Activated T-cell treated with anti-CD3 and anti-CD28 coated beads, Interleukin-2, amount 50 U/mL, for 72 hours (primary cell): Measurements from ENCODE around the gene FHIT. TPM values are rescaled to one million over a fixed set of nuclear protein-coding genes. Genes with fewer than 3 reads are reported as not detected.

ENCODE experiments used
- ATAC-seq, 2 donors: fragments of 150-1000 bp; cut with Tn5 transposase; replicated peaks in 1 of 2; 2 replicates each; pipeline ENCODE4 v1.10.0; 2021; ENCODE audit warnings: moderate library complexity in 2 of 2, mild to moderate bottlenecking in 1 of 2
- DNase-seq, 2 donors: peaks; one replicate each; pipeline ENCODE4 v3.0.0; 2021 to 2022; ENCODE audit warnings: mixed read lengths in 1 of 2
- H3K27ac Mint-ChIP-seq: one replicate; pipeline ENCODE4 v1.8.0; 2022; ENCODE audit warnings: mild to moderate bottlenecking, moderate library complexity, mixed read lengths
- H3K27me3 Mint-ChIP-seq: one replicate; pipeline ENCODE4 v1.8.0; 2022; ENCODE audit warnings: low read depth, mixed read lengths
- H3K36me3 Mint-ChIP-seq, 2 donors: one replicate each; pipeline ENCODE4 v1.8.0; 2022; ENCODE audit warnings: mixed read lengths in 2 of 2, mild to moderate bottlenecking in 1 of 2; ENCODE audit not compliant: insufficient read depth in 2 of 2
- H3K4me1 Mint-ChIP-seq: one replicate; pipeline ENCODE4 v1.8.0; 2022; ENCODE audit warnings: low read depth, mixed read lengths
- H3K4me3 Mint-ChIP-seq, 2 donors: one replicate each; pipeline ENCODE4 v1.8.0; 2022; ENCODE audit warnings: mild to moderate bottlenecking in 2 of 2, mixed read lengths in 2 of 2, moderate library complexity in 2 of 2
- H3K9me3 Mint-ChIP-seq, 2 donors: one replicate each; pipeline ENCODE4 v1.8.0; 2022; ENCODE audit warnings: mixed read lengths in 2 of 2
- total RNA-seq, 2 donors: library from RNA; stranded (reverse); gene quantifications; one replicate each; pipeline ENCODE4 v1.2.3, GENCODE V29; 2022

Gene FHIT
- total RNA-seq, 2 donors from 2014 or later: 48.2 to 54.9 TPM

DNA sequence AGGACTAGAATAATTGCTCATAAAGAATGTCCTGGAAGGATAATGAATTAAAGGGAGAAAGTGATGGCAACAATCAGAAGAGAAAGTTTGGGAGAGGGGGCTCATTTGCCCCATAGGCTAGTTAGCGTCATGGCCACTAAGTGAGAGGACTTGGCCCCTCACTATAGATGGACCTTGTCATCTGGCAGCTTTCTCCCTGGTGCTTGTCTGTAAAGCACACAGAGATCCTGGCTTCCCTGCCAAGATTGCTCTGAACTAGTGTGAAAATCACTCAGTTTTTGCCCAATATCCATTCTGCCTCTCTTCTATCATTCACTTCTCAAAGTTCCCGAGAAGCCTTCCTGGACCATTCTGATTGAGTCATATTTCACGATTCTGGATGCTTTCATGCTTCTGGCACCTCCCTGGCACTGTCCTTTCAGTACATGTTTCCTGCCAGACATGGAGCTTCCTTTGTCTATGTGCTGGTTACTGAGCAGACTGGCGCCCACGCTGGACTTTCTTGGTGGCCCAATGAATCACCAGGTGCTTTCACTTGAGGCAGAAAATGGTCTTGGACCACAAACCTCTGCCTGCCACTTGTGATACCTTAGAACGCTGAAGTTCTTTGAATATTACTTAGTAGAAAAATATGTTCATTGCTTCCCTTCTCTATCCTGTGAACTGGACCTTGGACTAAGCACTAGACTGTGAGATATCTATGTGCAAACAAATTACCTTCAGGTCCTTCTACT is 1491.8 kb downstream of the FHIT start:
- peak; percentile 65 to 73 for DNase-seq
- peak overlapping the region; percentile 52 for H3K27ac Mint-ChIP-seq
- H3K36me3 Mint-ChIP-seq: no peaks in the 10 kb centered on the region
- peak overlapping the region; percentile 16 to 58 for H3K4me3 Mint-ChIP-seq
- H3K4me1 Mint-ChIP-seq: peaks cover 52% of the 10 kb centered on the region
- H3K9me3 Mint-ChIP-seq: no peaks in the 10 kb centered on the region
- peak; percentile 70 to 86 for ATAC-seq
- H3K27me3 Mint-ChIP-seq: peaks cover 5% of the 10 kb centered on the region

DNA sequence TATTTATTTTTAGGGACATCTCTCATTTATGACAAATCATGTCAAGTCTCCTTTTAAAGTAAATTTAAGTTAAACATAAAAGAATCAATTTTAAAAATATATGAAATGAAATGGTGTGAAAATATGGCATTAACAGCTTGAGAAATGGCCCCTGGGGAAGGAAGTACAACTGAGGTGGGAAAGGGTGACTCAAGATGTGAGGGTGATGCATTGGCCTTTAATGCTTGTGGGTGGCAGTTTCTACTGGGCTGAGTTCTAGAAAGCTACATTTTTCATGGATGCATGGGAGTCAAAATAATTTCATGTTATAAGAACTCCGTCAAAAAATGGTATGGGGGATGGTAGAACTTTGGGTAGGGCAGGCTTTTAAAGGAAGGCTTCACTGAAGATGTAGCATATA is 1492.6 kb downstream of the FHIT start:
- Mint-ChIP-seq H3K27me3 (peaks cover 5% of the 10 kb centered on the region), H3K4me3 (peak overlapping the region; percentile 16 to 58), H3K27ac (peak overlapping the region; percentile 52), H3K36me3 (no peaks in the 10 kb centered on the region), H3K9me3 (no peaks in the 10 kb centered on the region), H3K4me1 (peaks cover 60% of the 10 kb centered on the region)
- no peak for DNase-seq
- no peak for ATAC-seq

DNA sequence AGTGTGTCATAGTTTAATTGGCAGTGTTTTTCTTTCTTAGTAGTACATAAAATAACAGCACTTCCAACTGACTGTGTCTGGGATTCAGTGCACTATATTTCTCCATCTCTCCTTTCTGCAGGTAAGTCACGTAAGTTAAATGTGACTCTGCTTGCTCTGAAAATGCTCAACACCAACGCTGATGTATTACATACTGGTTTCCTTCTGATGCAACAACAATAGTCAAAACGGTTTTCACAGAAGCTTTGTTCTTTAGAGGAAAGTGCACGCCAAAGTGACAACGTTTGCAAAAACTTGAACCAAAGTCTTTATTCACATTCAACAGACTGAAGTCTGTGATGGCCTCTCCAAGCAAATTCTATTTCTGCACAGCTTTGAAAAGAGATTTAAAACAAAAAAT is 1494.3 kb downstream of the FHIT start:
- peaks cover 75% of the 10 kb centered on the region for H3K4me1 Mint-ChIP-seq
- no peaks in the 10 kb centered on the region for H3K27me3 Mint-ChIP-seq
- H3K4me3 Mint-ChIP-seq: peak overlapping the region; percentile 5 to 33
- H3K9me3 Mint-ChIP-seq: no peaks in the 10 kb centered on the region
- ATAC-seq (peak; percentile 62 to 75), DNase-seq (peak in 1 of 2 donors; percentile 13)
- H3K27ac Mint-ChIP-seq: no peak overlapping the region
- H3K36me3 Mint-ChIP-seq: peaks cover 0 to 2% of the 10 kb centered on the region in 2 donors

DNA sequence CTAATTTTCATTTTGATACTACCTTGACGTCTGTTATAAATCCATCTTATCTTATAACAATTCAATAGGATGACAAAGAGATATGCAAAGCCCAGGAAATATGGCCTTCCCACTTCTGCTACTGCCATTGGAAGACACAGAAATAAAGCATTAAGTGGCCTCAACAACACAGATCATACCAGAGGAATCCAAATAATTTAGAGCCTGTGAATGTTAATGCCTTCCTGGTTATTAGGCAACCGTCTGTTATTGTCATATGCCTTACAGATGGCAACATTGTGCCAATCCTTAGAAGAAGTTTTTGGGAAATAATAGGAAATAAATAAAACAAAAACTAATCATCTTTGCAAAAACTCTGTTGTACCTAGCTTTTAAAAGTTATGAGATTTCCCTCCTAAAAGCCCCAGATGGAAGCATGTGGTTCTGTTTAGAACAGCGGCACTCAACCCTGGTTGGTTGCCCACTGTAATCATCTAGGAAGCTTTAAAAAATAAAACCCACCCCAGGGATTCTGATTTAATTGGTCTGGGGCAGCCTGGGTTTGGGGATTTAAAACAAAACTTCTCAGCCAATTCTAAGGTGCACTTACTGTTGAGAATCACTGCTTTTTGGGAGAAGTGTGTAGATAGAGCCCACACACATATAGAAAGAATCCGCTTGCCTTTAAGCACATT is 1496.7 kb downstream of the FHIT start:
- Mint-ChIP-seq H3K36me3 (peaks cover 0 to 8% of the 10 kb centered on the region in 2 donors), H3K4me3 (peak overlapping the region in 1 of 2 donors; percentile 21), H3K27ac (no peak overlapping the region), H3K4me1 (peaks cover 68% of the 10 kb centered on the region), H3K27me3 (no peaks in the 10 kb centered on the region), H3K9me3 (no peaks in the 10 kb centered on the region)
- ATAC-seq: no peak
- no peak for DNase-seq

DNA sequence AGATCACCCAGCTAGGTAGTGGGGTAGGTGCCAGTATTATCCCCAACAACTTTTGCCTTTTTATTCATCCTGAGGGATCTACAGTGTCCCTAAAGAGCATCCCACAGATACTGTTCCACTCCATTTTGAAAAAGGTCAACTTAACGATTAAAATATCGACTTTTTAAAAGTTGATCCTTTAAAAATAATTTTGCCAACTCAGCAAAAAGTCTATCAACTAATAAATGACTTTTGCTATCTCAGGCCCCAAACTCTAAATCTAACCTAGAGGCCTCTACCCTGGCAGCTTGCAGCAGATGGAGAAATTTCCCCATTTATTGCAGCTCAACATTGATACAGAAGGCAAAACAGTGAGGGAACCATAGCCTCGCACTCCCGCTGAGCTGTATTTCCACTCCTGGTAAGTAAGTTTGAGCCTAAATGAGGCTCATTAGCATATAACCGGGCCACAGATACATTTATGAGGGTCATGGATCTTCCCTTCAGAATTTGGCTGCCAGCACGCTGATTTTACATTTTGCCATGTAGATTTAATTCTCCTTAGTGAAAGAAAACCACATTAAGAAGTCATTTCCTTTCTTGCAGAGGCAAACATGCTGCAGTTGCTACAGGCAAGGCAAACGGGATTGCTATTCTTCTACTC is 1497.3 kb downstream of the FHIT start:
- no peaks in the 10 kb centered on the region for H3K9me3 Mint-ChIP-seq
- ATAC-seq: no peak
- H3K4me1 Mint-ChIP-seq: peaks cover 62% of the 10 kb centered on the region
- H3K4me3 Mint-ChIP-seq: peak overlapping the region in 1 of 2 donors; percentile 21
- DNase-seq: no peak
- peaks cover 0 to 11% of the 10 kb centered on the region in 2 donors for H3K36me3 Mint-ChIP-seq
- H3K27me3 Mint-ChIP-seq: no peaks in the 10 kb centered on the region
- no peak overlapping the region for H3K27ac Mint-ChIP-seq

DNA sequence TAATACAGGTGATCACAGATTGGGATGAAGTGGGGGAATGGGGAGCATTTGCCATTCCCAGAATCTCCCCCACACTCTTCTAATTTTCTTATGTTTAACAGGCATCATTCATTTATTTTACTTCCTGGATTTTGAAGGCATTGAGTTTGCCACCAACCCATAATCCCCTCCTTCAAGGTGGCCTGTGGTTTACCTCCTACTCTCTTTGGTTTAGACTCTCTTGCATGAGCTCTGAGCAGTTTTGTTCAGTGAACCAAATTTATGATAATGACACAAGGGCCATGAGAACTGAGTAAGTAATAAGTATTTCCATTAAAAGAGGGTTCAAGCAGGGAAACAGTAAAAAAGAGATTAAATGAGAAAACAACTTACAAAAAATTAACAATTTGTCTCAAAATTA is 1498.3 kb downstream of the FHIT start:
- H3K27ac Mint-ChIP-seq: peak overlapping the region; percentile 13

DNA sequence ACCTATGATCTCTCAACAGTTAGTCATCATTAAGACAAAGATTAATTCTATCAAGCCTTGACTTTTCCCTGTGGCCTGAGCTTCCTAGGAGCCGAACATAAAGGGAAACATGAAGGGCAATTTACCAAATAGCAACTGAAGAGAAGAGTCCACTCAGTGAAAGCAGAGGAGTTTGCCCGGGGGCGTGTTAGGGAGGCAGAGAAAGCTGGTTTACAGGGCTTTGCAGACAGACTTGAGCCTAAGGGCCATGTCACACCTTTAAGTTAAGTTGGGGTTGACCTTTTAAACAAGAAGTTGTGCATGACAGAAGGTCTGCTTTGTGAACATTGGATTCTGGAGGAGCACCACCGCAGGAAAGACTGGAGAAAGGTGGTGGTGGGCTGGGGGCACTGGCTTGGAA is 1499.6 kb downstream of the FHIT start:
- peaks cover 39% of the 10 kb centered on the region for H3K4me1 Mint-ChIP-seq
- H3K4me3 Mint-ChIP-seq: no peak overlapping the region
- H3K27ac Mint-ChIP-seq: no peak overlapping the region
- peaks cover 2 to 17% of the 10 kb centered on the region in 2 donors for H3K36me3 Mint-ChIP-seq
- H3K9me3 Mint-ChIP-seq: peaks cover 0 to 5% of the 10 kb centered on the region in 2 donors
- ATAC-seq (no peak), DNase-seq (no peak)
- no peaks in the 10 kb centered on the region for H3K27me3 Mint-ChIP-seq

More for the DNA sequence above, 1498.3 kb downstream of the FHIT start:
- peaks cover 52% of the 10 kb centered on the region for H3K4me1 Mint-ChIP-seq
- no peaks in the 10 kb centered on the region for H3K27me3 Mint-ChIP-seq
- H3K36me3 Mint-ChIP-seq: peaks cover 0 to 13% of the 10 kb centered on the region in 2 donors
- DNase-seq (no peak), ATAC-seq (no peak)
- no peak overlapping the region for H3K4me3 Mint-ChIP-seq
- no peaks in the 10 kb centered on the region for H3K9me3 Mint-ChIP-seq

DNA sequence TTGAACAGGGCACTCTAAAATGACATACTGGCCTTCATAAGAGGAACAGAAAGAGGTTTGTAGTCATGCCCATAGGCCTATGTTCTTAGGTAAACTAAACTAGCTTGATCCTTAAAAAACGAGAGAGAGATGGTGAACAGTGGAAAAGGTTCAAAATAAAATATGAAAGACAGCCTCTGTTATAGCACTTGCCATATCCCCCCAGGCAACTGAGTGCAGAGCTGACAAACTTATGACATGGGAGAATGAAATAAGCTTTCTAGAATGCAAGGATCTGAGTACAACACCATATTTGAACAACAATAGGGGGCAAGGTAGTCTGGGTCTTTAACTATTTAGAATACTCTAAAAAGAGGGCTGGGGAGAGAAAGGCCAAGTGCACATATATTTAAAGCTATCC is 1500.9 kb downstream of the FHIT start:
- DNase-seq: no peak
- Mint-ChIP-seq H3K9me3 (peaks cover 0 to 5% of the 10 kb centered on the region in 2 donors), H3K4me1 (peaks cover 28% of the 10 kb centered on the region), H3K36me3 (peaks cover 2 to 17% of the 10 kb centered on the region in 2 donors), H3K27me3 (no peaks in the 10 kb centered on the region), H3K4me3 (no peak overlapping the region), H3K27ac (no peak overlapping the region)
- ATAC-seq: no peak

DNA sequence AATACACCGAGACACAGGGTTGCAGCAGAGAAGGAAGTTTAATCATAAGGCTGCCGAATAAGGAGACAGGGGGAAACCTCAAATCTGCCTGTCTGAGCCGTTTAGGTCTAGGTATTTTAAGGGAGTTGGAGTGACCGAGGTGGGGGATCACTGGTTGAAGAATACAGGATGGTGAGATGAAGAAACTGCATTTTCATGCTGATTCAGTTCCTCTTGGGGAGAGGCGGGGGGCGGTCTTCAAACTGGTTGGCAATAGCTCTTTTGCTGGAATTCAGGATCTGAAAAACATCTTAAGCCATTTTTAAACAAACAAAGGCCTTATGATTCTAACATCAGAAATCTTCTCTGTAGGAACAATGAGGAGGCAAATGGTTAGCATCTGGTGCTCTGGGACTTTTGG is 1502.0 kb downstream of the FHIT start:
- peaks cover 21% of the 10 kb centered on the region for H3K4me1 Mint-ChIP-seq
- ATAC-seq (no peak), DNase-seq (no peak)
- no peak overlapping the region for H3K27ac Mint-ChIP-seq
- H3K27me3 Mint-ChIP-seq: no peaks in the 10 kb centered on the region
- H3K36me3 Mint-ChIP-seq: peaks cover 2 to 17% of the 10 kb centered on the region in 2 donors
- no peak overlapping the region for H3K4me3 Mint-ChIP-seq
- H3K9me3 Mint-ChIP-seq: peaks cover 0 to 5% of the 10 kb centered on the region in 2 donors

DNA sequence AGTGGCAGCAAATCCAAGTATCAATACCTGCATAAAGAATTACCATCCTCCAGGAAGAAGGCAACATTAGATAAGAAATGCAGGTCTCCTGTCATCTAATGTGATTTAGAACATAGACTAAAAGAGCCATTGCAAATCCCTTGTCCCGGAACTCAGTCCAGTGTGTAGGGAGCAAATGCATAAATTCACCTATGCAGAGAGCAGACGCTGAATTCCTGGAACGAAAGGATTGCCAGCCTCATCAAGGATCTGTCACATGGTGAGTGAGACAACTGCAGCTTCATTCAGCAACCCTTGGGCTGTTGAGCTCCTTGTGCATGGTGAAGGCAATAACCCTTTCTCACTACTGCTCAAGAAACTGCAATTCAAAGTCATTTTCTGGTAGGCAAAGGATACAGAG is 1504.7 kb downstream of the FHIT start:
- Mint-ChIP-seq H3K9me3 (peaks cover 3 to 8% of the 10 kb centered on the region in 2 donors), H3K27ac (no peak overlapping the region), H3K4me3 (no peak overlapping the region), H3K36me3 (peaks cover 4 to 18% of the 10 kb centered on the region in 2 donors), H3K27me3 (peaks cover 6% of the 10 kb centered on the region), H3K4me1 (no peaks in the 10 kb centered on the region)
- DNase-seq (no peak), ATAC-seq (no peak)

DNA sequence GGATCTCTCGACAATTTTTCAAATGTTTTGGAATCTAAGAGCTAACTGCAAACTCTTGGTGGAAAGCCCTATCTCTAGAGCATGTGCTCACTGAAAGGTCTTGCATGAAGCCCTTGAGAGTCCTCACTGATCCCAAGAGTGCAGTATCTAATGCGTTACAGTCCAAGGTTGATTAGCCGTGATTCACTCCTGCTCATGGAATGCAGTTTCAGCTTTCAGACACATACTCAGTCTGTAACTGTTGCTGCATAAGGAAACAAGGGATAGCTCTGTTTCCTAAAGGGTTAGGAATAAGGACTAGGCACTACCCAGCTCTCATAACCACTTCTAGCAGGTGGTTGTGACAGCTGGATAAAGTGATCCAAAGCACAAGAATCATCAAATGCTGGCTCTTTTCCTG is 1514.0 kb downstream of the FHIT start:
- peaks cover 2 to 3% of the 10 kb centered on the region in 2 donors for H3K36me3 Mint-ChIP-seq
- DNase-seq (no peak), ATAC-seq (no peak)
- peaks cover 12% of the 10 kb centered on the region for H3K27me3 Mint-ChIP-seq
- H3K4me3 Mint-ChIP-seq: no peak overlapping the region
- H3K27ac Mint-ChIP-seq: no peak overlapping the region
- peaks cover 18% of the 10 kb centered on the region for H3K4me1 Mint-ChIP-seq
- H3K9me3 Mint-ChIP-seq: peaks cover 3% of the 10 kb centered on the region in 2 donors

DNA sequence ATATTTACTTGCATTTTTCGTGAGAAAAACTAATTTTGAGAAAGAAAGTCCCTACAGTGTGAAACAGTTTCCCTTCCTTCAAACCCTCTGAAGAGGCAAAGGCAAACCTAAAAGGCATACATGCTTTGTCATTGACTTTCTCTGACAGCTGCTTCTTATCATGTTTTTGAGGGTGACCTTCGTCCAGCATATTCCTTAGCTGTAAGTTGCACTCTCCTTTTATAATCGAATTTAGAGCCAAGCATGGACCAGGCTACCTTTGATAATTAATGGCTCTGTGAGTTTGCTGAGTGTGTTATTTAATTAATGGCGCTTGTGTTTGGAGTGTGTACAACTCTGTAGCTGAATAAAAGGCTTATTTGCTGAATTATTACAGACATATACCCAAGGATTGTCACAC is 1517.2 kb downstream of the FHIT start:
- no peak for ATAC-seq
- H3K9me3 Mint-ChIP-seq: no peaks in the 10 kb centered on the region
- no peaks in the 10 kb centered on the region for H3K36me3 Mint-ChIP-seq

More for the DNA sequence above, 1517.2 kb downstream of the FHIT start:
- DNase-seq: no peak
- Mint-ChIP-seq H3K4me1 (peaks cover 29% of the 10 kb centered on the region), H3K4me3 (no peak overlapping the region), H3K27me3 (peaks cover 5% of the 10 kb centered on the region), H3K27ac (no peak overlapping the region)
